Activated gamma-delta T cell treated with Interleukin-2 at 50 U/mL for 16 hours (primary cell): ENCODE data around the gene DSCAM.
"Not testable (repeated sequence)": the region's sequence is repeated elsewhere in the genome, so short reads cannot be mapped to it uniquely, and the experiment has no call there.

Experiments
- DNase-seq: peaks from one replicate; pipeline ENCODE4 v3.0.0-alpha.2; 2020

Gene DSCAM

DNA sequence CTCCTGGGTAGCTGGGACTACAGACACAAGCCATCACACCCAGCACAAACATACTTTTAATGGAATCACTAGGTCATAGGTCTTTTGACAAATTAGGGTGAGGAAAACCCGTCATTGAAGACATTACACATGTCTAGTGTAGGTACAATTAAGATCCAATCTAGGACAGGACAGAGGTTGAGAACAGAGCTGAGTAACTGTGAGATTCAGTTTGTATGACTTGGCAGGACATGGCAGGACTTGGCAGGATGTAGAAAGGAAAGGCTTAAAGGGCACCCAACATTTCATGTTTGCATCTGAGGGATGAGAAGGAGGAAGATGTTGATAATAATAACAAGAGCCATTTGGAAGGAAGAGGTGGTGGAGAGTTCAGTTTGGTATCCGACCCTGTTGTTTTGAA lies 496.0 kb downstream of the DSCAM start:
- no peak for DNase-seq

DNA sequence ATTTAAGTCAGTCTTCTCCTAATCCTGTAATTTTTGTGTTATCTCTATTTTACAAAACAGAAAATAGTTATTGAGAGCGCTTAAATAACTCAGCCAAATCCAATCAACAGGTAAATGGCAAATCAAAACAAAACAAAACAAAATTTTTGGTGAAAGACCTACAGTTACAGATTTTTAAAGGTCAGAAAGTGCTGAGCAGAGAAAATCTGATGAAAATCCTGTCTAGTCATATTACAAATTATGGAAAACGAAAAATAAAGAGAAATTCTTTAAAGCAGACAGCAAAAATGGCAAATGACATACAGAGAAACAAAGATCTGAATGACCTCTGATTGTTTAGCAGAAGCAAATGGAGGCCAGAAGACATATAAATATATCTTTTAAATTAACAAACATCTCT lies 497.4 kb downstream of the DSCAM start:
- DNase-seq, result no peak

DNA sequence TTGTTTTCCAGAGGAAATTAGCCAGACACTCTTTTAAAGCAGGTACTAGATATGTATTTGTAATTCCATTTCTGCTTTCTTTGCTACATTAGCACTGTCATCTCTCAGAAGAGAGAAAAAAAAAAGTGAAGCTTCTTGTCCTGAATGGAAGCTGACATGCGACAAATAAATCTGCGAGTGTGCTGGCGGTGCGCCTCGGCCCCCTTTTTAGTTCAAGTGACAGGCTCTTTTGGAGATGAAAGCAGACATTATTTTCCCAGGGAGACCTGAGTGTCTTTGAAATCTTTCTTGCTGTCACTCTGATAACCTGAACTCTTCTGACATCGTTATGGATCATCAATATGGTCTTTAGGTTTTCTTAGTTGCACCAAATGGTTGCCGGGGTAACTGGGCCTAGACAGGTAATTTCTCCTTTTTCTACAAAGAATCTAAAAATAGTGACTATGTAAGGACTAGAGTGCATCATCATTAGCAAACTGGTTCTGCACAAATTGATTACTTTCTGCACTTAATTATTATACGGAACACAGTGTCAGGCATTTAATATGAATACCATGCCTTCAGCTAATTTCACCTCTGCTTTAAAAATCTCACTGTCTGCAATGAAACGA lies 501.1 kb downstream of the DSCAM start:
- DNase-seq, result no peak

DNA sequence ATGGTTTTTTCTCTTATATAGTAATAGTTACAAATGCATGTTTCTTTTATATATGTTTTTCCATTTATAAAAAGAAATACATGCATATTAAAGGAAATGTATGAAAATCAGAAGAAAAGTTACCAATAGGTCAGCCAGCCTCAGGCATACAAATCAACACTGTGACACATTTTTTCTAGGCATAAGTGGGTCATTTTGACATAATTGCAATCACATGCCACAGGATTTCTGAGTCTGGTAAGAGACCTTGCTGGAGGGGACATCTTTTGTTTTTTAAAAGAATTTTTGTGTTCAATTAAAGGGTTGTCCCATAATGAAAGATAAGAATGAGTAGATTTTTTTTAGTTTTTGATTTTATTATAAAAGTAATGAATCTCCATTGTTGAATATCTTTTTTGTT lies 506.6 kb downstream of the DSCAM start:
- no peak for DNase-seq

DNA sequence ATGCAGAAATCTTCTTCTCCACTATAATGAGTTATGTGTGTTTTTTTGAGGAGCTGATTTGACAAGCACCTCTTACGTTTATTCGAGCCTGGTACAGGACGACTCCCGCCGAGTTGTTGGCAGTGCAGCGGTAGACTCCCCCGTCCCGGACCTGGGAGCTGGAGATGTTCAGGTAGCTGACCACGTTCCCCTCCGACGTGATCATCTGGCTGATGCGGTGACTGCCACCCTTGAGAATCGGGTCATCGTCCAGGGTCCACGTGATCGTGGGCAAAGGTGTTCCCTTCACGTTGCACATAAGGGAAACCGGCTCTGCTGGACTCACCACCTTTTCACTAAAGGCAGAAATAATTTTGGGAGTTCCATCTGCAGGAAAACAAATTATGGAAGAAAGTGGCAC lies 507.9 kb downstream of the DSCAM start:
- DNase-seq, result no peak

DNA sequence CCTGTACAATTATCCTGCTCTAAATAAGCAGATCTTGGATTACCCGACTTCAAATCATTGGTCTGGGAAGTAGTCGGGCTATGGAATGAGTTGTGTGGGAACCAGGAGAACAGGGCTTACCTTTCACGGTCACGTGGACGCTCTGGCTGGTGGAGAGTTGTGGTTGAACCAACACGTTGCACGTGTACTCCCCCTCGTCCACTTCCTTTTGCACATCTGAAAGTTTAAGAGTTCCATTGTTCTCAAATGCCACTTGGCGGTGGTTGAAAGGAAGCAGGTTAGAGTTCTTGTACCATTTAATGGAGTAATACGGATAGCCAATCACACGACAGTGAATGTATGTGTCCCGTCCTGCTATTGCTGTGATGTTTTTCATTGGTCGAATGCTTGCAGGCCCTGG lies 509.0 kb downstream of the DSCAM start:
- no peak for DNase-seq

DNA sequence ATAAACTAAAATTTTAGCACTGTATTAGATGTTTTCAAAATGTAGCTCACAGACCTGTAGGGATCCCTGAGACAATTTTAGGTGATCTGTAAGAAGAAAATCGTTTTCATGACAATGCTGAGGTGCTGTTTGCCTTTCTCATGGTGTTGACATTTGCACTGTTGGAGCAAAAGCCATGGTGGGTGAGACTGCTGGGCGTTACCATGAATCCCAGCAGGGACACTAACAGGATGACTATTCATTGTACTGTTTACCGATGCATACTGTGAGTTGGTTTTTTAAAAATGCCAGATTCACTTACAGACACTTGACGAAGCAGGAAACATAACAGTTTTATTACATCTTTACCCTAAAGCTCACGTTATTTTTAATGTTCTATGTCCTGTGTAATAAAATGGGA lies 511.3 kb downstream of the DSCAM start:
- no peak for DNase-seq

DNA sequence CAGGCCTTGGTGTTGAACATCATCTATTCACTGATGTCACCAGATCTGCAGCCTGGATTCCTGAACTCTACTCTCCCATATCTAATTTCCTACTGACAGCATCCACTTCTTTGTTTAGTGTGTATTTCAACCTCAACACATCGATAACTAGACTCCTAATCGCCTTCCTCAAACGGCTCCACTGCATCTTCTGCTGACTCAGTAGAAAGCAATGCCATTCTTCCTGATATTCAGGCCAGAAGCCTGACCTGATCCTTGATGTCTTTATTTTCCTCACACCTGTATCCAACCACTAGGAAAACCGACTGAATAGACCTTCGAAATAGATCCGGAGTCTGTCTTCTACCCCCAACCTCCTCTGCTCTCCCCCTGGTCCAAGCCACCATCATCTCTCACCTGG lies 512.8 kb downstream of the DSCAM start:
- DNase-seq, result no peak

DNA sequence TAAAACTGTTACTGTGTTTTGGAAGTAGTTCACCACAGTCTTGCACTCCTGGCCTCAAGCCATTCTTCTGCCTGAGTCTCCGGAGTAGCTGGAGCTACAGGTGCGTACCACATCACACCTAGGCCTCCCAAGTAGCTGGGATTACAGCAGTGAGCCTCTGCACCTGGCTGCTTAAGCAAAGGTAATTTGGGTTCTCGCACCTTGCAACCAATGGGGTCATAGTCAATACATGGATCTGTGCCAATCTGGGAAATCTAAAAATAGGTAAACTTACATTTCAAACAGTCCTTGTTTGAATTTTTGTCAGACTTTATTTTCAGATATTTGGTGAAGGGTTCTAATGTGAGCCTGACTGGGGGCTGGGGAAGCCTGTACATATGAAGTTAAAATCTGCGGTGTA lies 513.2 kb downstream of the DSCAM start:
- no peak for DNase-seq

DNA sequence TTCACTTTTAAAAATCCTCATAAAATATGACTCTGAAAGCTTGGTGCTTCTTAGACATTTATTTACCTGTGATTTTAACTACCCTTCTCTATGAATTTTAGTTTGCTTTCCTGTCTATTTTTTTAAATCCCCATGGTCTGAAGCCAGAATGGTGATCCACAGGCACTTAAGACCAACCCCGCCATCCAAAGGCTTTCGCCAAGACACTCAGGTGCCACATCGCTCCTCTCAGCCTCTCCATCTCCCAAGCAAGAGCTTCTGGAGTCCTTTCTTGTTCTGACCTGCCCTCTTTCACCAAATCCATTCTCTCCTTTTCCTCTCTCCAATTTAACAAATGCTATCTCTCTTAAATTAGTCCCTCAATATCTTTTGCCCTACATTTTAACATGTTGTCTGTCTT lies 515.2 kb downstream of the DSCAM start:
- no peak for DNase-seq

DNA sequence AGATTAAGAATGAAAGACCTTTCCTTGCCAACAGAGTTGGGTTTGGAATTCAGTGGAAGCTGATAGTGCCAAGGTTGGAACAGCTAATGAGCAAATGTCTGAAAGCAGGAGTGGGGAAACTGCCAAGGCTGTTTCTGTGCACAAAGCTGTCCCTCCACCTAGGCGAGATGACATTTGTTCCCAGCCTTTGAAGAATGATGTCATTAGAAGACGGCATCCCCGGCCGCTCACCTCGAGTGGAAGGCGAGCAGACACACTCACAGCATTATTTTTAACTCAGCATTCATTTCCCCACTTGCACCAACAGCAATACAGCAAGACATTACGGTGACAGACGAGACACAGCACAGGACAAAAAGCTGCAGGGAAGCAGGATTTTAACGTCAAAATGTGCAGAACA lies 515.8 kb downstream of the DSCAM start:
- no peak for DNase-seq

DNA sequence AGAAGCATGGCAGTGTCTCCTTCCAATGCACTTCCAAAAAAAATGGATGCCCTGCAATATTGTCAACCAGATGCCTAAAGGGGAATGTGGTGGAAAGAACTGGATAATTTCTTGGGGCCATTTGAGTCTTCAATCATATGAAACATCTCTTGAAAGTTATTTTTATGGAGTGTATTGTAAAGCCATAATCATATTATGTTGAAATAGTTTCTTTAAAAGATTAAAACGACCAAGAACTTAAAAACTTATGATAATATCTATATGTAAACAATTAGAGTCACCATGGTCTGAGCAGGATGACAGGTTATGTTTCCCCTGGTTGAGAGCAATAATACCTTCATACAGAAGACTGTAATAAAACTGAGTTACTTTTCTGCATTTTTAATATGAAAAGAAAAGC lies 522.6 kb downstream of the DSCAM start:
- DNase-seq, result no peak

DNA sequence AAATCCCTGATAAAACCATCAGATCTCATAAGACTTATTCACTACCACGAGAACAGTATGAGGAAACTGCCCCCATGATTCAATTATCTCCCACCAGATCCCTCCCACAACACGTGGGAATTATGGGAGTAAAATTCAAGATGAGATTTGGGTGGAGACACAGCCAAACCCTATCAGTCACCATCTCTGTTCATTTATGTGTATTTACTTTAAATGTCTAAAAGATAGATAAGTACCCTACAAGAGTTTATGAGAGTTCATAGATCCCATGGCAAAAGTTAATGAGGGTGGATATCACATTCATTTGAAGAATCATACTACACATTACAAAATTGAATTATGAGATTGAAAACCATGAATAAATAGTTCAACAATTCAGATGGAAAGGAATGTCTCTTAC lies 526.2 kb downstream of the DSCAM start:
- not testable (repeated sequence) for DNase-seq

DNA sequence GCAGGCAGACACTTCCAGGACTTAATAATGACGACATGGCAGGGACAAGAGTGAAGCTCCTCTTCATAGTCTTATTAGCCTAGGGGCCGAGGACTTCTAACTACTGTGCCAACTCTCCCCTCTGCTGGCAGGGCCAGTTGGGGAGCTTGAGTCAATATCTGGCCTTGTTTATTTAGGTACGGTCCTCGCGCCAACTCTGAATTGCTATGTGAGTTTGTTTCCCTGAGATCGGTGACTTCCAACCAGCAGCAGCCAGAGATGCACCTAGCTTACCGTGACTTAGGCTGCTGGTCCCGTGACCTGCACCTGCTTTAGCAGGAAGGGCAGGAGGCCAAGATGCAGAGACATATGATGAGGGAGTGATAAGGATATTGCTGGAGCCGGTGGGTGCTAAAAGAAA lies 528.6 kb downstream of the DSCAM start:
- DNase-seq, result no peak

DNA sequence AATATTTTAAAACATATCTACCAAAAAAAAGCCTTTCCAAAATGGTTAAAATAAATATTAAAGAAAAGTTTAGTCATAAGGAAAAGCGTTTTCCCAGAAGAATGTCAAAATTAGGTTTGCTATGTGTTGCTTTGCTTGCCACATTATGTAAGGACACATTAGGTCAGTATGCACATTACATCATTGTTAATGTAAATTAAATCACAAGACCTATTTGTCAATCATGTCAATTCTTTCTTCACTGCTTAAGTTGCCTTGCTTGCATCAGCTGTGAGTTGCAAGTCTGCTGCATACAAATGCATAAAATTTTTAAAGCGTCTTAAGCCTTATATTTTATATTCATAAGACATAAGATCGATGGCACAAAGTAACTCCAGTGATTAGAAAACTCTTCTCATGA lies 530.9 kb downstream of the DSCAM start:
- no peak for DNase-seq

DNA sequence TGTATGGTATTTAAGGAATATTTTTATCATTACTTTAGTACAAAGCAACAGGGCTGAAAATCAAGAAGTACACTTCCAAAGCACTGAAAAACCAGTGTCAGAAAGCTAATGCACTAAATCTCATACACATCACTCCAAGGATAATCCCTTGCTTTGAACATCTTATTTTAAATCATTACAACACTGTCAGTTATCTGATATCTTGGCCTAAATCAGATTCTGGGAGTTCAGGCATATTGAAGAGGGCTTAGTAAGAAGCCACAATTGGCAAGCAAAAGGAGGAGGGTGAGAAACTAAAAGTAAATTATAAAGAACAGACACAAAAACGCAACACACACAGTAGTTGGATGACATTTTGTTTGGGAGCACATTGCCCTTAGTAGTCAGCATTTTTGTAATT lies 531.3 kb downstream of the DSCAM start:
- no peak for DNase-seq

DNA sequence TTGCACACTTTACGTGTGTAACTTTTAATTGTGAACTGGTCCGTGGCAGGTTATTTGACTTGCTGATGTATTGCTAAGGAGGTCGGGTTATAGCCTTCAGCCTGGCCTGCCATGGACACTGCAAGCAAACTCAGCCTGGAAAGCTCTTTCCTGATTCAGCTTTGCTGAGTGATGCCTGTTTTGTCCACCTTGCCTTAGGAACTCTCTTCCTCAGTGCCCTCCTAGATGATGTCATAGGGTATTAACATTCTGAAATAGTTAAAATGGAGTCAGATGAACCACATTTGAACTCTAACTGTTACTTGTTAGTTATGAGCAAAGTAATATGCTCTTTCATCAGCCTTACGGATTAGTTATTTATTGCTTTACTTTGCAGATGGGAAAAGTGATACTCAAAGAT lies 533.7 kb downstream of the DSCAM start:
- DNase-seq, result no peak

DNA sequence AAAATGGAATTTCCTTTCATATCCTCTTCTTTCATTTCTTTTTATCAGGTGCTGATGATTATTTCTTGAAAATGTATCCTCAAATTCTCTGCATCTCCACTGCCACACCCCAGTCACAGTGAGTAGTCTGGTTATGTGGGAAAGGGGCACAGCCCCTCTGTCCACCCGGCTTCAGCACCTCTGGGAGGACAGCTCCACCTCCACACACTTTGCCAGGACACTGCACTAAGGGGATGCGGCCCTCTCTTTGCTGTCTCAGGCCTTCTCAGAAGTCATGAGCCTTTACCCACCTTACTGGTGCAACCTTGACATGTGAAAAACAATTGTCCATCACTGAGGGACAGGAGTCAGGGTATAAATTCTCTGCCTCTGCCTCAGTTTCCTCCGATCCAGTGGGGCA lies 546.7 kb downstream of the DSCAM start:
- DNase-seq, result no peak

DNA sequence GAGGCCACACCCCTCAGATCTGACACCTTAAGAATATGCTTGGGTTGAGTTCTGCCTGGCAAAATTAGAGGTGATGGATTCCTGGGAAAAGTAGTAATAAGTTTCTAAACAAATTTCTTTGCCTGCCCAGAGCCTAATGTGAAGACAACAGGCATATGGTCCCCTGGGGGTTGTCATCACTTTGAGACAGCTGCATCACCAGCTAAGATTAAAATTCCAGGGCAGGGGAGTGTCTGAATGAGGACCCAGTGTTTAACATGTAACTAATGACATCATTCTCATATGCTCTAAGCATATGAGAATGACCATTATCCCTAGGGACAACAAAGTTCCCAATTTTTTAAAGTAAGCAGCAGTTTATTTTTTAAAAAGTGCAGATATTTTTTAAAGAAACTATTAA lies 547.5 kb downstream of the DSCAM start:
- no peak for DNase-seq

DNA sequence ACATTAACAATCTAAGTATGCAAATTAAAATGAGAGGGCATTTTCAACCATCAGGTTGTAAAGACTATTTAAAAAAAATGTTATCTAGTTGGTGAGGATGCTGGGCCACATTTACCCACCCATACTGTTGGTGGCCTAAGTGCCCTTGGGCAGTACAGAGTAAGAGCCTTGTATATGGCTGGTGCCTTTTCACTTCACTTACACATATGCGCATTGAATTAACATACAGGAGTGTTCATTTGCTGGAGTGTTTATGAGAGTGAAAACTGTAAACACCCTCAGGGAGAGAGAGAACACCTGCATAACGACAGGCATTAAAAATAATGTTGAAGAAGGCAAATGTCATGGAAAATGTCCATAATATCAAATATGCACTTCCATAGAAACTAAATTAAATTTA lies 552.6 kb downstream of the DSCAM start:
- DNase-seq, result no peak

DNA sequence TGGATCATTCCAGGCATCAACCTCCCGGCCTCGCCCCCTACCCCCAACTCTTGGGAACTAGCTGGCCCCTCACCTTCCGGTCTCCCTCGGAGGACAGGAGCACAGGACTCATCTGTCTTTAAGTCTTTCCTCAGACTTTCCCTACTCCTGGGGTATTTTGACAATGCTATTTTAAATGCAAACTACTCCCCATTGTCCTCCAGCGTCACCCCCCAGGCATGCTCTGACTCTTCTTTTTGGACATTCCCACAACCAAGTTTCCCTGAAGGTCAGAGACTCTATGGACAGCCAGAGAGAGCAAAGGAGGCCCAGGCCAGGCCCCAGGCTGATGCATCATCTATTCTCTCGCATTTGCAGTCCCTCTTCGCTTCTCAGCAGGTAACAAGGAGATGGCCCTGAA lies 555.4 kb downstream of the DSCAM start:
- no peak for DNase-seq

DNA sequence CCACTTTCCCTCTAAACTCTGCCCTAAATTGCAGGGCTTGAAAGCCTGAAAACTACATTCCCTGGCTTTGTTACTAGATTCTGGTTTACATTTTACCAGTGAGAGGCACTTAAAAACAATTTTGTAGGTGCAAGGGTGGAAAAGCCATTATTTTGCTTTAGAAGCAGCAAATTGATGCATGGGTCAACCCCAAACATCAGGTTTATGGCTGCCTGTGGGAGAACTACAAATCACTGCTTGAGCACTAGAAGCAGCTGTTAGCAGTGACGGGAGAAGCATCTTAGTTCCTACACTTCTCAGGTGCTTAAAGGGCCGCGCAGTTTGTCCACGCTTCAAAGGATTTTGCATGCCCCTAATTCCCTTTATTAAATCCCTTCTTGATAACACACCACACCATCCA lies 562.5 kb downstream of the DSCAM start:
- DNase-seq, result no peak

DNA sequence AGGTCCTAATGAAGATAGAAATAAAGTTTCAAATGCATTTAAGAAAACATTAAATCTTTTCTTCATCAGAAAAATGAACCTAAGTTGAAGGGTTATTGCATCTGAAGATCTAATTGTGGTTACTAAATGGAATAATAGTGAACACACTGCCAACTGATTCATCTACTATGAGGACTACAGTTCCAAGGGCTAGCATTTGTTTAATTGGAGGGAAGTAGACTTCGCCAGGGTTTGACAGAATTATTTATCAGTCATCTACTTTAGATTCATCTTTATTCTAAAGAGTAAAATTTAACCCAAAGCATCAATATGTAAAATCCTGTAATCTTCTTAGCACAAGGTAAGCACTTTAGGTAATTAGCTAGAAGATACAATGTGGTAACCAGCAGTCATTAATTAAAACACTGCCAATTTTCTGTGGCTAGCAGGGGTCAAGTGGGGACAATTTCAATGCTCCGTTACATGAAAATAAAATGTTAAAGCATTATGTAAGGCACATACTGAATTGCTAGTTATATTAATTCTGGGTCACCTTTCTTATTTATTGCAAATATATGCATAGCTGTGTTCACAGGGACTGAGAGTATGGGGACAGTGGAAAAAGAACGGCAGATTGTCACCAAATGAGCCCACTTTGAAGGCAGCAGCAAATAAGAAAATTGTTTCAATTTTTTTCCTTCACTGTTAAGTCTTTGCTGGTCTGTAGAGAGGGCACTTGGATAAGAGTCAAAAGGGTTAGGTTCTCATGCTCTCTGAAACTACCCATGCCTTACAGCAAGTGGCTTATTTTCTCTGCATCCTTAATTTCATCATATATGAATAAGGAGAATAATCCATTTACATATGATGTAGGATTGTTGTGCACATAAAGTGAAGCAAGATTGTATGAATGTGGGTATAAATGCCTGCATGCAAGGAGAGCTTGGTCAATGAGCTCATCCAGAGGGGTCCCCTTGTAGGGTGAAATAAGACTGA lies 563.8 kb downstream of the DSCAM start:
- no peak for DNase-seq

DNA sequence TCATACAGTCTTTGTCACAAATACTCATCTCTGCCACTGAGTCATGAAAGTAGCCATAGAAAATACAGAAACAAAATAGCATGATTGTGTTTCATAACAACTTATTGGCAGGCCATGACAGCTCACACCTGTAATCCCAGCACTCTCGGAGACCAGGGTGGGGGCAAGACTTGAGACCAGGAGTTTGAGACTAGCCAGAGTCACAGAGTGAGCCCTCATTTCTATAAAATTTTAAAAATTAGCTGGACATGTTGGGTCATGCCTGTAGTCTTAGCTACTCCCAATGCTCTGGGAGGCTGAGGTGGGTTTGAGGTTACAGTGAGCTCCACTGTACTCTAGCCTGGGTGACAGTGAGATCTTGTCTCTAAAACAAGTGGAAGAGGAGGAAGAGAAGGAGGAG lies 568.6 kb downstream of the DSCAM start:
- DNase-seq, result no peak

DNA sequence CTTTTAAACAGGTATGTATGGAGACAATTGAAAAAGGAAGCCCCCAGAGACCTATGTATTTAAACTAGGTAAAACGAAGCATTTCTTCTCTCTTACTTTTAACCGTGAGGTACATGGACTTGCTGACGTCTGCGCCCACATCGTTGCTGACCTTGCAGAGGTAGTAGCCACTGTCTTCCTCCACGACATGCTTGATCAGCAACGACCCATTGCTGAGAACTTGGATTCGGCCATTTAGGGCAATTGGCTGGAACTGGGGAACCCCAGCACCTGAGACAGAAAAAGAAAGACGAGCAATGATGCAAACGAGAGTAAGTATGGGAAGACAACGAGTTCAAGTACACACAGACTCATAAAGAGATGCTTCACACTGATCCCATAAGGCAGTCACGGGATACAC lies 571.0 kb downstream of the DSCAM start:
- no peak for DNase-seq
